CD14-positive monocyte (primary cell): ENCODE data around the gene C12orf57. TPM values are rescaled to one million over a fixed set of nuclear protein-coding genes. Genes with fewer than 3 reads are reported as not detected.
A peak's percentile ranks its signal among the peaks of the same experiment; 100 is the strongest.

Source experiments
- DNase-seq, 3 donors: peaks; one replicate each; pipeline ENCODE4 v3.0.0-alpha.2; 2011 to 2022
- H2AFZ ChIP-seq: 2 replicates; pipeline ENCODE4 v1.6.0; 2012; ENCODE audit warnings: mild to moderate bottlenecking, low read depth, low read length, inconsistent platforms; ENCODE audit not compliant: insufficient read depth, poor library complexity, severe bottlenecking
- H3K27ac ChIP-seq, 2 donors: 1 replicate in 1 of 2; 2 replicates in 1 of 2; pipeline ENCODE4 v1.5.1; 2012 to 2013; ENCODE audit warnings: low read length in 2 of 2, control low read depth in 1 of 2, inconsistent platforms in 1 of 2, low read depth in 1 of 2, mild to moderate bottlenecking in 1 of 2
- H3K27me3 ChIP-seq, 2 donors: one replicate each; pipeline versions ENCODE4 v1.6.0 to v1.6.1; 2011 to 2013; ENCODE audit warnings: low read length in 2 of 2; ENCODE audit not compliant: control insufficient read depth in 2 of 2, insufficient read depth in 2 of 2
- H3K36me3 ChIP-seq, 2 donors: replicated peaks in 1 of 2; 1 replicate in 1 of 2; 2 replicates in 1 of 2; pipeline versions ENCODE4 v1.5.1 to v1.6.1; 2012 to 2013; ENCODE audit warnings: low read length in 2 of 2, control low read depth in 1 of 2, inconsistent platforms in 1 of 2, mild to moderate bottlenecking in 1 of 2; ENCODE audit not compliant: insufficient read depth in 2 of 2, control insufficient read depth in 1 of 2
- H3K4me1 ChIP-seq, 2 donors: 1 replicate in 1 of 2; 2 replicates in 1 of 2; pipeline versions ENCODE4 v1.5.1 to v1.6.1; 2012 to 2013; ENCODE audit warnings: low read length in 2 of 2, control low read depth in 1 of 2, inconsistent platforms in 1 of 2, mild to moderate bottlenecking in 1 of 2, moderate library complexity in 1 of 2; ENCODE audit not compliant: insufficient read depth in 2 of 2, control insufficient read depth in 1 of 2
- H3K4me2 ChIP-seq: replicated peaks from 2 replicates; pipeline ENCODE3; 2012; ENCODE audit warnings: low read length, moderate library complexity, mild to moderate bottlenecking; ENCODE audit not compliant: poor library complexity, severe bottlenecking; ENCODE audit errors: extremely low read depth
- H3K4me3 ChIP-seq, 3 experiments: fragments of 200-600 bp in 1 of 3; sonication (generic) in 1 of 3; replicated peaks in 1 of 3; 1 replicate in 2 of 3; 2 replicates in 1 of 3; pipeline ENCODE4 v1.5.1; 2011 to 2013; ENCODE audit warnings: low read length in 3 of 3, mild to moderate bottlenecking in 3 of 3, control low read depth in 2 of 3, low read depth in 2 of 3, inconsistent platforms in 1 of 3, moderate library complexity in 1 of 3
- H3K79me2 ChIP-seq: 2 replicates; pipeline ENCODE4 v1.6.0; 2012; ENCODE audit warnings: mild to moderate bottlenecking, control low read depth, inconsistent platforms, low read length, moderate library complexity; ENCODE audit not compliant: insufficient read depth
- H3K9ac ChIP-seq: 2 replicates; pipeline ENCODE4 v1.6.0; 2017; ENCODE audit warnings: low read length, mild to moderate bottlenecking; ENCODE audit not compliant: insufficient read depth, poor library complexity, severe bottlenecking
- H3K9me3 ChIP-seq, 2 donors: replicated peaks in 1 of 2; 1 replicate in 1 of 2; 2 replicates in 1 of 2; pipeline versions ENCODE4 v1.5.1 to v1.6.1; 2012 to 2013; ENCODE audit warnings: low read length in 2 of 2, control low read depth in 1 of 2; ENCODE audit not compliant: control insufficient read depth in 1 of 2, insufficient read depth in 1 of 2
- H4K20me1 ChIP-seq: 2 replicates; pipeline ENCODE4 v1.6.0; 2012; ENCODE audit warnings: mild to moderate bottlenecking, low read length, control low read depth, moderate library complexity; ENCODE audit not compliant: insufficient read depth
- H3K27ac Mint-ChIP-seq, 7 donors: one replicate each; pipeline ENCODE4 v1.8.0; 2020; ENCODE audit warnings: mild to moderate bottlenecking in 7 of 7, mixed read lengths in 7 of 7, moderate library complexity in 6 of 7, inconsistent platforms in 2 of 7
- H3K27me3 Mint-ChIP-seq, 3 donors: one replicate each; pipeline ENCODE4 v1.8.0; 2021 to 2022; ENCODE audit warnings: low read depth in 3 of 3, mild to moderate bottlenecking in 3 of 3, mixed read lengths in 3 of 3, moderate library complexity in 3 of 3, inconsistent platforms in 1 of 3
- H3K36me3 Mint-ChIP-seq, 2 donors: one replicate each; pipeline ENCODE4 v1.8.0; 2020; ENCODE audit warnings: mixed read lengths in 2 of 2, inconsistent platforms in 1 of 2, mild to moderate bottlenecking in 1 of 2
- H3K4me1 Mint-ChIP-seq: one replicate; pipeline ENCODE4 v1.8.0; 2020; ENCODE audit warnings: mild to moderate bottlenecking, mixed read lengths
- H3K4me3 Mint-ChIP-seq, 2 donors: one replicate each; pipeline ENCODE4 v1.8.0; 2020; ENCODE audit warnings: mild to moderate bottlenecking in 2 of 2, mixed read lengths in 2 of 2, moderate library complexity in 1 of 2
- H3K9me3 Mint-ChIP-seq, 7 donors: one replicate each; pipeline ENCODE4 v1.8.0; 2020 to 2022; ENCODE audit warnings: mixed read lengths in 7 of 7, mild to moderate bottlenecking in 6 of 7, moderate library complexity in 6 of 7, inconsistent platforms in 2 of 7
- CTCF ChIP-seq: fragments of 200-600 bp; IDR thresholded peaks from one replicate; pipeline ENCODE4 v1.8.0; 2022; ENCODE audit warnings: antibody characterized with exemption, mild to moderate bottlenecking
- WGBS: methylation state at CpG from one replicate; pipeline ENCODE4 v1.1.5; 2013; ENCODE audit warnings: missing lambda C conversion rate; ENCODE audit not compliant: insufficient coverage; 5-methylcytosine and 5-hydroxymethylcytosine counted together
- intact Hi-C, 2 donors: fragments of 100-400 bp; cut with micrococcal nuclease; formaldehyde crosslinking; loops; one replicate each; pipeline versions ENCODE4 v1.15.0 to v1.15.1; 2023
- polyA plus RNA-seq, 3 donors: library from polyadenylated mRNA; depleted of rRNA in 1 of 3; unstranded in 2 of 3; stranded (reverse) in 1 of 3; fragments of 300-500 nt in 2 of 3; fragments of >200 nt in 1 of 3; fragmentation: Illumina TruSeq in 2 of 3; gene quantifications; 1 replicate in 2 of 3; 2 replicates in 1 of 3; pipeline ENCODE4 v1.2.3, GENCODE V29; 2012 to 2021

The C12orf57 gene
- polyA plus RNA-seq, 3 donors = 19.1 to 59.2 (median 24.2) TPM

- intact Hi-C loops = no loop called here
- no peak overlapping the region for H2AFZ ChIP-seq
- peaks cover 1% of the 10 kb centered on the region for H3K4me1 Mint-ChIP-seq
- no peaks in the 10 kb centered on the region for H3K4me1 ChIP-seq
- no peak overlapping the region for H3K4me3 ChIP-seq
- DNase-seq = no peak
- no peaks in the 10 kb centered on the region for H3K27me3 Mint-ChIP-seq
- no peak overlapping the region for H3K27ac ChIP-seq
- H3K36me3 Mint-ChIP-seq = peaks cover 86 to 94% of the 10 kb centered on the region in 2 donors
- no peaks in the 10 kb centered on the region for H4K20me1 ChIP-seq
- H3K36me3 ChIP-seq = peaks cover 96 to 99% of the 10 kb centered on the region in 2 donors
- H3K9me3 Mint-ChIP-seq = no peaks in the 10 kb centered on the region
- H3K27ac Mint-ChIP-seq = peak overlapping the region in 1 of 7 donors; percentile 63
- peaks cover 4% of the 10 kb centered on the region for H3K79me2 ChIP-seq
- H3K27me3 ChIP-seq = no peaks in the 10 kb centered on the region
- no peak overlapping the region for H3K4me2 ChIP-seq
- 100% methylated on average over 1 of the region's 3 CpGs for WGBS
- H3K9ac ChIP-seq = no peak overlapping the region
- no peak for TF ChIP-seq CTCF
- H3K9me3 ChIP-seq = no peaks in the 10 kb centered on the region
- no peak overlapping the region for H3K4me3 Mint-ChIP-seq
Observed at GRCh38 chr12:6979453-6979852, 35.6 kb downstream of the C12orf57 start.

GRCh38 chr12:6980075-6980474, 36.3 kb downstream of the C12orf57 start:
- Mint-ChIP-seq H3K4me1 (peaks cover 1% of the 10 kb centered on the region), H3K27ac (peak overlapping the region in 1 of 7 donors; percentile 31), H3K9me3 (no peaks in the 10 kb centered on the region), H3K36me3 (peaks cover 82 to 94% of the 10 kb centered on the region in 2 donors), H3K4me3 (no peak overlapping the region), H3K27me3 (no peaks in the 10 kb centered on the region)
- DNase-seq = no peak
- Histone ChIP-seq H3K4me2 (no peak overlapping the region), H3K4me3 (no peak overlapping the region), H3K4me1 (no peaks in the 10 kb centered on the region), H3K36me3 (peaks cover 90 to 99% of the 10 kb centered on the region in 2 donors), H3K9ac (no peak overlapping the region), H3K79me2 (peaks cover 4% of the 10 kb centered on the region), H2AFZ (no peak overlapping the region), H4K20me1 (no peaks in the 10 kb centered on the region), H3K9me3 (no peaks in the 10 kb centered on the region), H3K27me3 (no peaks in the 10 kb centered on the region), H3K27ac (no peak overlapping the region)
- TF ChIP-seq CTCF = no peak
- intact Hi-C loops = no loop called here
- WGBS = 100% methylated on average over 1 of the region's 4 CpGs
